Measurements from ENCODE around the gene PEAK1.
A peak's percentile ranks its signal among the peaks of the same experiment; 100 is the strongest.

Gene PEAK1

DNA sequence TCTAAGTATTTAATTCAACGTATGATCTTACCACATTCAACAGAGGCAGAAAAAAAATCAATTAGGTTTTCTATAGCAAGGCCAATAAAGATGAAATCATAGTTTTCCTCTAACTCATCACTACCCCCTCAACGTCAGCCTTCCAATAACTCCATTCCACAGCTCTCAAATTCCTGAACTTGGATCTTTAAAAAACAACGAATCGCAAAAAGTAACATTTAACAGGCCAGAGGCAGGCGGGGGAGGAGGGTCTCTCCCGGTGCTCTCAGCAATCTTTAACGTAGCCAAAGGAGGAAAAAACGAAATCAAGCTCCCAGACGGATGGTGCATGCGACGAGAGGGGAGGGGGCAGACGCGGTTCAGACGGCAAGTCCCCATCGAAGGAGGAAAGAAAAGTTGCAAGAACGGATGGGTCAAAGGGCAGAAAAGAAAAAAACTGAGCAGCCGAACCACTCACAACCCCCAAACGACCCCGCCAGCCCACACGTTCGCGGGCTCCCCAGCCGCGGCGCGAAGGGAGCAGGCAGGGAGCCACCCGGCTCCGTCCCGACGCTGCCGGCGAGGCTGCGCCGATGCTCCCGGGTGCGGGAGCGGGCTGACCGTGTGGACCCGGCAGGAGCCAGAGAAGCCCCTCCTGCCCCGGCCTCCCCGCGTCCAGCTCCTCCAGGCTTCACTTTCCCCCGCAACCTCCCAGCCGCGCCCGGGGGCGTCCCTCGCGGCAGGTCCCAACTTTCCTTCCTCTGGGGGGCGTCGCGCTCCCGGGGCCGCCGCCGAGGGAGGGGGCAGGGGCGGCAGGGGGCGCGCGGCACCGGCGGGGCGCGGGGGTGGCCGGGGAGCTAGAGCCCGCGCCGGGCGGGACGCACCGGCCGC is 703 bp downstream of the PEAK1 start:
- H2BK15ac ChIP-seq (ENCODE audit: low read length) = no peak overlapping the region
- peak overlapping the region; percentile 97 for H2BK5ac ChIP-seq (ENCODE audit: low read length)
- peak overlapping the region; percentile 92 for H2AFZ ChIP-seq (ENCODE audit: low read length)
- no peaks in the 10 kb centered on the region for H3K36me3 ChIP-seq (replicated peaks in 1 of 2; ENCODE audit: control insufficient read depth in 2 of 2, insufficient read depth in 2 of 2, low read length in 2 of 2)
- no peak overlapping the region for H4K8ac ChIP-seq (ENCODE audit: low read depth, low read length)
- peaks cover 4 to 8% of the 10 kb centered on the region in 2 donors for H3K4me1 ChIP-seq (ENCODE audit: control insufficient read depth in 2 of 2, insufficient read depth in 1 of 2, low read depth in 1 of 2, low read length in 2 of 2)
- H4K91ac ChIP-seq (ENCODE audit: low read depth, low read length, poor library complexity) = no peak overlapping the region
- H3K18ac ChIP-seq (ENCODE audit: low read length) = peak overlapping the region; percentile 89
- peak overlapping the region; percentile 96 for H3K9ac ChIP-seq (ENCODE audit: low read depth, low read length, poor library complexity)
- H3K4ac ChIP-seq (ENCODE audit: low read length) = no peak overlapping the region
- no peak overlapping the region for H2AK5ac ChIP-seq (ENCODE audit: low read depth, low read length)
- H3K4me3 ChIP-seq (ENCODE audit: low read length in 2 of 2) = peak overlapping the region; percentile 80 to 94
- no CpG with 5 or more reads among the region's 72 CpGs for WGBS, 2 donors (ENCODE audit: extremely low coverage in 2 of 2, insufficient read length in 2 of 2, insufficient replicate concordance in 1 of 2)
- H3K79me1 ChIP-seq (ENCODE audit: low read depth, low read length) = peaks cover 3% of the 10 kb centered on the region
- H2BK120ac ChIP-seq (ENCODE audit: low read depth, low read length) = no peak overlapping the region
- H2BK12ac ChIP-seq (ENCODE audit: low read length) = no peak overlapping the region
- peak overlapping the region; percentile 84 for H3K4me2 ChIP-seq (ENCODE audit: insufficient read depth, low read length, poor library complexity, severe bottlenecking)
- no peak overlapping the region for H3K14ac ChIP-seq (ENCODE audit: low read length)
- H3K27ac ChIP-seq (replicated peaks; ENCODE audit: low read length) = peak overlapping the region; percentile 88
- no peaks in the 10 kb centered on the region for H3K9me3 ChIP-seq (replicated peaks in 1 of 2; ENCODE audit: control insufficient read depth in 2 of 2, insufficient read depth in 1 of 2, low read depth in 1 of 2, low read length in 2 of 2)
- no peaks in the 10 kb centered on the region for H3K27me3 ChIP-seq (ENCODE audit: control insufficient read depth in 3 of 3, insufficient read depth in 3 of 3, low read depth in 1 of 3, low read length in 3 of 3)
- peak overlapping the region; percentile 22 for H3K23ac ChIP-seq (ENCODE audit: low read depth, low read length, poor library complexity)
- DNase-seq (ENCODE audit: low spot score) = peak; percentile 57

DNA sequence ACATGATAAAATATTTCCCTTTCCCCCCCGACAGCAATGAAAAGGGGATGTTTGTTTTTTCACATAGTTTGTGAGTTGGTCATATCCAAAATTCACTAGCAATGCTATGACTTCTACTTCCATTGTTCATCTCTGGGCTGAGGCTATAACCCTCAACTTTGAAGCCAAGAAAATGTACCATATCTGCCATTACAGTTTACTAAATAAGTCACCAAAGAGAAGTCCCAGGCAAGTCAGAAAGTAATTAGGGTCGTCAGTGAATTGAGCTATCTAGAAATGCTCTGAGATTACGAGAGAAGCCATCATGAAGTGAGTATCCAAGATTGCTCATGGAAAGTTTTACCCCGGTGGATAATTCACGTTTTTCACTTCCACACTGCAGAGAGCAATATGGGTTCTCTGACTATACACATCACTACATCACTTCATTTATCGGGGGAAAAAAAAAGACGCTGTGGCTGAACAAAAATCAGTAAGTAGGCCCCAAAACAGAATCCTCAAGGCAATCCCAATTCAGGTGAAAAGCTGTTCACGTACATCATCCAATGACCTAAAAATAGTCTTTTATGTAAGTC is 1.4 kb downstream of the PEAK1 start:
- peaks cover 3% of the 10 kb centered on the region for H3K79me1 ChIP-seq (ENCODE audit: low read depth, low read length)
- no CpG with 5 or more reads among the region's 8 CpGs for WGBS, 2 donors (ENCODE audit: extremely low coverage in 2 of 2, insufficient read length in 2 of 2, insufficient replicate concordance in 1 of 2)
- no peak overlapping the region for H2BK120ac ChIP-seq (ENCODE audit: low read depth, low read length)
- peaks cover 4 to 8% of the 10 kb centered on the region in 2 donors for H3K4me1 ChIP-seq (ENCODE audit: control insufficient read depth in 2 of 2, insufficient read depth in 1 of 2, low read depth in 1 of 2, low read length in 2 of 2)
- H2BK15ac ChIP-seq (ENCODE audit: low read length) = no peak overlapping the region
- no peaks in the 10 kb centered on the region for H3K27me3 ChIP-seq (ENCODE audit: control insufficient read depth in 3 of 3, insufficient read depth in 3 of 3, low read depth in 1 of 3, low read length in 3 of 3)
- no peaks in the 10 kb centered on the region for H3K9me3 ChIP-seq (replicated peaks in 1 of 2; ENCODE audit: control insufficient read depth in 2 of 2, insufficient read depth in 1 of 2, low read depth in 1 of 2, low read length in 2 of 2)
- no peak overlapping the region for H4K91ac ChIP-seq (ENCODE audit: low read depth, low read length, poor library complexity)
- H3K36me3 ChIP-seq (replicated peaks in 1 of 2; ENCODE audit: control insufficient read depth in 2 of 2, insufficient read depth in 2 of 2, low read length in 2 of 2) = no peaks in the 10 kb centered on the region
- no peak overlapping the region for H2AK5ac ChIP-seq (ENCODE audit: low read depth, low read length)
- H3K27ac ChIP-seq (replicated peaks; ENCODE audit: low read length) = no peak overlapping the region
- H2AFZ ChIP-seq (ENCODE audit: low read length) = peak overlapping the region; percentile 92
- no peak overlapping the region for H3K4ac ChIP-seq (ENCODE audit: low read length)
- DNase-seq (ENCODE audit: low spot score) = no peak
- no peak overlapping the region for H2BK12ac ChIP-seq (ENCODE audit: low read length)
- H3K18ac ChIP-seq (ENCODE audit: low read length) = no peak overlapping the region
- H4K8ac ChIP-seq (ENCODE audit: low read depth, low read length) = no peak overlapping the region
- no peak overlapping the region for H3K23ac ChIP-seq (ENCODE audit: low read depth, low read length, poor library complexity)
- H2BK5ac ChIP-seq (ENCODE audit: low read length) = no peak overlapping the region
- H3K9ac ChIP-seq (ENCODE audit: low read depth, low read length, poor library complexity) = no peak overlapping the region
- H3K14ac ChIP-seq (ENCODE audit: low read length) = no peak overlapping the region
- peak overlapping the region in 1 of 2 donors; percentile 80 for H3K4me3 ChIP-seq (ENCODE audit: low read length in 2 of 2)
- peak overlapping the region; percentile 32 for H3K4me2 ChIP-seq (ENCODE audit: insufficient read depth, low read length, poor library complexity, severe bottlenecking)

DNA sequence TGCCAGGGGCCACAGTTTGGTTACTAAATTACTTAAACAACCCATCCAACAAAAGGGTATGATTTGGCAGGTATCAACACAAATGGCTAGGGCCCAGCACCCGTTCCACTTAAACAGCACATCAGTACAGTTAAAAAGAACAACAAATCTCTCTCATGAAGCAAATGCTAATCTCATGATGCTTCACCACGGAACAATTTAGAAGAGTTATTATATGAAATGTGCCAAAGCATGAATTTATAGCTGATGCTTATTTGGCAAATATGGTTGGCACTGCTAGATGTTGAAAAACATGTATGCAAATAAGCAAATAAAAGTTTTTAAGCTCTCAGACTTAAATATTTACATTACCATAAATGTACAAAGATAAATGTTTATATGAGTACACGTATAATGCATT is 2.3 kb downstream of the PEAK1 start:
- Histone ChIP-seq H3K27me3 (ENCODE audit: control insufficient read depth in 3 of 3, insufficient read depth in 3 of 3, low read depth in 1 of 3, low read length in 3 of 3) (no peaks in the 10 kb centered on the region), H4K91ac (ENCODE audit: low read depth, low read length, poor library complexity) (no peak overlapping the region), H3K9me3 (replicated peaks in 1 of 2; ENCODE audit: control insufficient read depth in 2 of 2, insufficient read depth in 1 of 2, low read depth in 1 of 2, low read length in 2 of 2) (no peaks in the 10 kb centered on the region), H2AFZ (ENCODE audit: low read length) (no peak overlapping the region), H3K9ac (ENCODE audit: low read depth, low read length, poor library complexity) (no peak overlapping the region), H2BK12ac (ENCODE audit: low read length) (no peak overlapping the region), H3K36me3 (replicated peaks in 1 of 2; ENCODE audit: control insufficient read depth in 2 of 2, insufficient read depth in 2 of 2, low read length in 2 of 2) (no peaks in the 10 kb centered on the region), H3K23ac (ENCODE audit: low read depth, low read length, poor library complexity) (no peak overlapping the region), H2BK120ac (ENCODE audit: low read depth, low read length) (no peak overlapping the region), H2BK15ac (ENCODE audit: low read length) (no peak overlapping the region), H4K8ac (ENCODE audit: low read depth, low read length) (no peak overlapping the region), H3K4me2 (ENCODE audit: insufficient read depth, low read length, poor library complexity, severe bottlenecking) (no peak overlapping the region), H3K4ac (ENCODE audit: low read length) (no peak overlapping the region), H3K14ac (ENCODE audit: low read length) (no peak overlapping the region), H3K27ac (replicated peaks; ENCODE audit: low read length) (no peak overlapping the region), H3K18ac (ENCODE audit: low read length) (no peak overlapping the region), H3K4me1 (ENCODE audit: control insufficient read depth in 2 of 2, insufficient read depth in 1 of 2, low read depth in 1 of 2, low read length in 2 of 2) (peaks cover 4 to 8% of the 10 kb centered on the region in 2 donors), H2BK5ac (ENCODE audit: low read length) (no peak overlapping the region), H2AK5ac (ENCODE audit: low read depth, low read length) (no peak overlapping the region), H3K79me1 (ENCODE audit: low read depth, low read length) (peaks cover 3% of the 10 kb centered on the region), H3K4me3 (ENCODE audit: low read length in 2 of 2) (no peak overlapping the region)
- DNase-seq (ENCODE audit: low spot score) = no peak
- WGBS, 2 donors (ENCODE audit: extremely low coverage in 2 of 2, insufficient read length in 2 of 2, insufficient replicate concordance in 1 of 2) = no CpG with 5 or more reads among the region's 3 CpGs

DNA sequence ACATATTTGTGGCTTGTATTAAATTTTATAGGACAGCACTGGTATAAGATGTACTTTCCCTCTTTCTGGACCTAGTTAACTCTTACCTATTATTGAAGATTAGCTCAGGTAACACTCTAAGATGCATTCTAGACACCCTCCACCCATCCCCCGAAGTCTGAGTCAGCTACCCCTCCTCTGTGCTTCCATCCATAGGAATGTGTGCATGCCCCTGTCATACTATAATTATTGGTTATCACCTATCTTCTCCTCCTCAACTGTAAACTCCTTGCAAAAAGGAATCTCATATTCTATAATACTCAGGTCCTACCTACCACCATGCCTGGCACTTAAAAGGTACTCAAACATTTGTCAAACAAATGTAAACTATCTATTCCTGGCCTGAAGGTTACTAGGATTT is 3.0 kb downstream of the PEAK1 start:
- Histone ChIP-seq H4K8ac (ENCODE audit: low read depth, low read length) (no peak overlapping the region), H2AK5ac (ENCODE audit: low read depth, low read length) (no peak overlapping the region), H3K4me3 (ENCODE audit: low read length in 2 of 2) (no peak overlapping the region), H3K14ac (ENCODE audit: low read length) (no peak overlapping the region), H3K9ac (ENCODE audit: low read depth, low read length, poor library complexity) (no peak overlapping the region), H2BK12ac (ENCODE audit: low read length) (no peak overlapping the region), H2AFZ (ENCODE audit: low read length) (no peak overlapping the region), H3K23ac (ENCODE audit: low read depth, low read length, poor library complexity) (no peak overlapping the region), H3K4ac (ENCODE audit: low read length) (no peak overlapping the region), H3K4me2 (ENCODE audit: insufficient read depth, low read length, poor library complexity, severe bottlenecking) (no peak overlapping the region), H2BK5ac (ENCODE audit: low read length) (no peak overlapping the region), H4K91ac (ENCODE audit: low read depth, low read length, poor library complexity) (no peak overlapping the region), H2BK120ac (ENCODE audit: low read depth, low read length) (no peak overlapping the region), H3K27me3 (ENCODE audit: control insufficient read depth in 3 of 3, insufficient read depth in 3 of 3, low read depth in 1 of 3, low read length in 3 of 3) (no peaks in the 10 kb centered on the region), H2BK15ac (ENCODE audit: low read length) (no peak overlapping the region), H3K27ac (replicated peaks; ENCODE audit: low read length) (no peak overlapping the region), H3K79me1 (ENCODE audit: low read depth, low read length) (peaks cover 3% of the 10 kb centered on the region), H3K18ac (ENCODE audit: low read length) (no peak overlapping the region), H3K9me3 (replicated peaks in 1 of 2; ENCODE audit: control insufficient read depth in 2 of 2, insufficient read depth in 1 of 2, low read depth in 1 of 2, low read length in 2 of 2) (no peaks in the 10 kb centered on the region), H3K4me1 (ENCODE audit: control insufficient read depth in 2 of 2, insufficient read depth in 1 of 2, low read depth in 1 of 2, low read length in 2 of 2) (peaks cover 4 to 8% of the 10 kb centered on the region in 2 donors), H3K36me3 (replicated peaks in 1 of 2; ENCODE audit: control insufficient read depth in 2 of 2, insufficient read depth in 2 of 2, low read length in 2 of 2) (no peaks in the 10 kb centered on the region)
- DNase-seq (ENCODE audit: low spot score) = no peak
- no CpG with 5 or more reads among the region's 1 CpG for WGBS, 2 donors (ENCODE audit: extremely low coverage in 2 of 2, insufficient read length in 2 of 2, insufficient replicate concordance in 1 of 2)
